Ovary (tissue), 9 donors: ENCODE measurements around the gene MTFR1L. TPM values are rescaled to one million over a fixed set of nuclear protein-coding genes. Genes with fewer than 3 reads are reported as not detected.

Source experiments
- DNase-seq, 5 donors: peaks; one replicate each; pipeline ENCODE4 v3.0.0-alpha.2; 2019 to 2020
- H3K27ac ChIP-seq, 2 donors: fragments of 200-600 bp; one replicate each; pipeline versions ENCODE4 v1.5.1 to v1.8.0; 2019 to 2022
- H3K27me3 ChIP-seq: fragments of 200-600 bp; one replicate; pipeline ENCODE4 v1.8.0; 2022
- H3K36me3 ChIP-seq: fragments of 200-600 bp; sonication (generic); one replicate; pipeline ENCODE4 v1.5.1; 2019
- H3K4me1 ChIP-seq: one replicate; pipeline ENCODE4 v1.8.1; 2013; ENCODE audit warnings: mild to moderate bottlenecking, moderate library complexity; ENCODE audit not compliant: insufficient read depth
- H3K4me3 ChIP-seq: fragments of 200-600 bp; sonication (generic); one replicate; pipeline ENCODE4 v1.5.1; 2017
- H3K9me3 ChIP-seq, 2 donors: fragments of 200-600 bp in 1 of 2; sonication (generic) in 1 of 2; one replicate each; pipeline versions ENCODE4 v1.5.1 to v1.8.1; 2013 to 2019; ENCODE audit warnings: mild to moderate bottlenecking in 1 of 2, moderate library complexity in 1 of 2
- CTCF ChIP-seq, 3 donors: fragments of 450-650 bp in 2 of 3; fragments of 200-600 bp in 1 of 3; IDR thresholded peaks; one replicate each; pipeline versions ENCODE4 v1.5.1 to v1.8.0; 2016 to 2022; ENCODE audit warnings: antibody characterized with exemption in 3 of 3, mild to moderate bottlenecking in 1 of 3
- EP300 ChIP-seq: sonication (generic); formaldehyde crosslinking; IDR thresholded peaks from one replicate; pipeline ENCODE4 v1.6.1; 2017; ENCODE audit warnings: antibody characterized with exemption
- POLR2A ChIP-seq: fragments of 450-650 bp; IDR thresholded peaks from one replicate; pipeline ENCODE4 v1.6.1; 2017; ENCODE audit warnings: antibody characterized with exemption, mild to moderate bottlenecking, moderate library complexity
- WGBS, 3 donors: extraction: QIAGEN DNeasy Blood & Tissue Kit in 1 of 3; methylation state at CpG; one replicate each; pipeline versions ENCODE4 v1.1.5 to v1.1.7; 2013 to 2017; 5-methylcytosine and 5-hydroxymethylcytosine counted together
- intact Hi-C, 4 donors: fragments of 100-400 bp; cut with DNase I; formaldehyde crosslinking; loops; one replicate each; pipeline versions ENCODE4 v1.11.0 to v1.15.1; 2022 to 2023
- polyA plus RNA-seq, 2 donors: library from polyadenylated mRNA; stranded (reverse); fragments of 200-250 nt in 1 of 2; fragments of 350-450 nt in 1 of 2; fragmentation: Illumina TruSeq in 1 of 2; extraction: RNeasy Lipid Tissue Mini Kit (QIAGEN cat#74804) in 1 of 2; gene quantifications; one replicate each; pipeline ENCODE4 v1.2.3, GENCODE V29; 2013 to 2014
- total RNA-seq, 7 donors: library from RNA; depleted of rRNA in 2 of 7; stranded (reverse); fragments of >200 nt in 2 of 7; fragmentation: NEBNext Ultra II Directional in 3 of 7; extraction: Animal tissue kit (Norgen Biotek cat#: 25700) in 3 of 7; gene quantifications; one replicate each; pipeline versions ENCODE4 v1.1.0 to v1.2.4, GENCODE V29; 2016 to 2023
- donor health status: DM: no; HTN: no; CAD: no; lungs with moderate emphysema.
- donor health status: DM: no; HTN: no; CAD: no.
- donor health status: Bipolar disorder and iron deficiency.
- donor health status: DM: yes; HTN: yes; CAD: no.
- donor health status: DM: no; HTN: no; CAD: no.
- donor health status: DM: yes; HTN: yes; CAD: no.

The MTFR1L gene
- total and polyA plus RNA-seq, 9 donors, result 55.5 to 113 (median 97.1) TPM

GRCh38 chr1:25831569-25832196, 11.9 kb downstream of the MTFR1L start:
- no peak for DNase-seq
- TF ChIP-seq POLR2A (no peak), EP300 (no peak), CTCF (IDR thresholded peaks at IDR 0.05) (no peak)
- Histone ChIP-seq H3K4me1 (peaks cover 2% of the 10 kb centered on the region), H3K36me3 (no peaks in the 10 kb centered on the region), H3K27me3 (no peaks in the 10 kb centered on the region), H3K27ac (no peak overlapping the region), H3K9me3 (no peaks in the 10 kb centered on the region), H3K4me3 (no peak overlapping the region)
- intact Hi-C loops, result no loop called here
- WGBS, 3 donors, result 62 to 69% (median 63%) methylated on average over 5 of the region's 5 CpGs

DNA sequence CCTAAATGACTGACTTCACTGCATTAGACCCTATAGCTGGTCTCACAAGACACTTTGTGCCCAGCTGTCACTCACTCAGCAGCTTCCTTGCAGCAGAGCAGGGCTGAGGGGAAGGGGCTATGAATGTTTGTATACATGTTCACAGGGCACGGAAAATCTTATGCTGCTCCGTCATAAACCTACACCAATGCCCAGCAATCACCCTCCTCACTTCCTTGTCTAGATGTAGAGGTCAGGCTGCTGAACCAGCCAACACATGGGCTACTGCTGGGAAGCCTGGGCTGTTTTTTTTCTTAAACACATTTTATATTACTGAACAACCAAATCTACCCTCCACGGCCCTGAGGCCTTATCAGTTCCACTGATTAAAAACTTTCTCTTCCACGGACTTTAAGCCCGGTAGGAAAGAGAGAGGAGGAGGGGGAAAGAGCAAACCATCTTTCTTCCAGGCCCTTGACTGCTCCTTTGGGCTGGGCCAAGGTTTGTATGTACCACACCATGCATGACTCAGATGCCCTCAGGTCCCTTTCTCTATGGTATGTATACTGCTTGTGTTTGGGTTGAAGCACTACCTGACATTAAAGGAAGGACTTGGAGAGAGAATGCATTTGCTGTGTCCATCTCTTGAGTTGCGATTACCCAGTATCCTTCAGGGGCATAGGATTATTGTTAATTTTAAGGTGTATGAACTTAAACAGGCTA, 12.7 kb downstream of the MTFR1L start:
- no peak for DNase-seq
- intact Hi-C loops, result no loop called here
- H3K9me3 ChIP-seq, result no peaks in the 10 kb centered on the region
- TF ChIP-seq EP300 (no peak), POLR2A (no peak), CTCF (IDR thresholded peaks at IDR 0.05) (no peak)
- WGBS, 3 donors, result 66 to 78% (median 72%) methylated on average over 6 of the region's 6 CpGs
- H3K27me3 ChIP-seq, result no peaks in the 10 kb centered on the region
- H3K4me1 ChIP-seq, result peaks cover 2% of the 10 kb centered on the region
- no peak overlapping the region for H3K4me3 ChIP-seq
- H3K27ac ChIP-seq, result no peak overlapping the region
- H3K36me3 ChIP-seq, result no peaks in the 10 kb centered on the region

DNA sequence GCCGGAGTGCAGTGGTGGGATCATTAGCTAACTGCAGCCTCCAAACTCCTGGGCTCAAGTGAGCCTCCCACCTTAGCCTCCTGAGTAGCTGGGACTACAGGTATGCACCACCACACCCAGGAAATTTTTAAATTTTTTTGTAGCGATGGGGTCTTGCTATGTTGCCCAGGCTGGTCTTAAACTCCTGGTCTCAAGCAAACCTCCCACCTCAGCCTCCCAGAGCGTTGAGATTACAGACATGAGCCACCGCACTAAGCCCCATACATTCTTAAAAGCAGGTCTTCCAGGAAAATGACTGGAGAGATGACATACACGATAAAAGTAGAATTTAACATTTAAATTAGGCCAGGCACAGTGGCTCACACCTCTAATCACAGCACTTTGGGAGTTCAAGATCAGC, 13.4 kb downstream of the MTFR1L start:
- H3K27ac ChIP-seq, result no peak overlapping the region
- WGBS, 3 donors, result 94 to 96% (median 95%) methylated on average over 5 of the region's 5 CpGs
- no peak for DNase-seq
- TF ChIP-seq CTCF (IDR thresholded peaks at IDR 0.05) (no peak), POLR2A (no peak), EP300 (no peak)
- H3K36me3 ChIP-seq, result no peaks in the 10 kb centered on the region
- H3K9me3 ChIP-seq, result no peaks in the 10 kb centered on the region
- no peak overlapping the region for H3K4me3 ChIP-seq
- peaks cover 2% of the 10 kb centered on the region for H3K4me1 ChIP-seq
- H3K27me3 ChIP-seq, result no peaks in the 10 kb centered on the region
- intact Hi-C loops, result no loop called here

DNA sequence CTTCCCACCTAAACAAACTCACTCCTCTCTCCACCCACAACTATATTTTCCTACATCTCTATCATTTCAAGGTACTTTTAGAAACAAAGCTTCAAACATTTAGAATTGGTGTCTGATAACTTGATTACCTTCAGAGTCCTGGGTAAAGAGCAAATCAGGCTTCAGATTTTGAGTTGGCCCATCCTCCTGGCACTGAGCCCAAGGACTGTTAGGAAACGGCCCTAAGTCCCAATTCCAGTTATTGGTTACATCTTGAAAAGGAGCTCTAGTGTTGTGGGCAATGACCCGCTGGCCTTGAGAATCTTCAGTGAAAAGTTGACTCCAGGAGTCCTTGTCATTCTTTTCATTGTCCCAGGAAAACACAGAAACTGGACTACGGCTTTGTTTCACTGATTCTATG, 15.1 kb downstream of the MTFR1L start:
- H3K27ac ChIP-seq, result peak overlapping the region in 1 of 2 donors; percentile 62
- H3K9me3 ChIP-seq, result no peaks in the 10 kb centered on the region
- peaks cover 2% of the 10 kb centered on the region for H3K4me1 ChIP-seq
- H3K27me3 ChIP-seq, result no peaks in the 10 kb centered on the region
- no peaks in the 10 kb centered on the region for H3K36me3 ChIP-seq
- H3K4me3 ChIP-seq, result no peak overlapping the region
- TF ChIP-seq EP300 (no peak), CTCF (IDR thresholded peaks at IDR 0.05) (no peak), POLR2A (no peak)
- intact Hi-C loops, result no loop called here
- 39 to 57% (median 43%) methylated on average over 3 of the region's 3 CpGs for WGBS, 3 donors
- peak; percentile 45 to 71 (median 66) for DNase-seq
